HG02642 (cell line): ENCODE measurements around the gene PSMD3.
"Not testable (repeated sequence)": the region's sequence is repeated elsewhere in the genome, so short reads cannot be mapped to it uniquely, and the experiment has no call there.

Experiments used
- ATAC-seq: cut with Tn5 transposase; IDR thresholded peaks from one replicate; pipeline ENCODE4 v1.9.1; 2021; ENCODE audit warnings: mild to moderate bottlenecking; ENCODE audit not compliant: unreplicated experiment, poor library complexity

The PSMD3 gene

DNA sequence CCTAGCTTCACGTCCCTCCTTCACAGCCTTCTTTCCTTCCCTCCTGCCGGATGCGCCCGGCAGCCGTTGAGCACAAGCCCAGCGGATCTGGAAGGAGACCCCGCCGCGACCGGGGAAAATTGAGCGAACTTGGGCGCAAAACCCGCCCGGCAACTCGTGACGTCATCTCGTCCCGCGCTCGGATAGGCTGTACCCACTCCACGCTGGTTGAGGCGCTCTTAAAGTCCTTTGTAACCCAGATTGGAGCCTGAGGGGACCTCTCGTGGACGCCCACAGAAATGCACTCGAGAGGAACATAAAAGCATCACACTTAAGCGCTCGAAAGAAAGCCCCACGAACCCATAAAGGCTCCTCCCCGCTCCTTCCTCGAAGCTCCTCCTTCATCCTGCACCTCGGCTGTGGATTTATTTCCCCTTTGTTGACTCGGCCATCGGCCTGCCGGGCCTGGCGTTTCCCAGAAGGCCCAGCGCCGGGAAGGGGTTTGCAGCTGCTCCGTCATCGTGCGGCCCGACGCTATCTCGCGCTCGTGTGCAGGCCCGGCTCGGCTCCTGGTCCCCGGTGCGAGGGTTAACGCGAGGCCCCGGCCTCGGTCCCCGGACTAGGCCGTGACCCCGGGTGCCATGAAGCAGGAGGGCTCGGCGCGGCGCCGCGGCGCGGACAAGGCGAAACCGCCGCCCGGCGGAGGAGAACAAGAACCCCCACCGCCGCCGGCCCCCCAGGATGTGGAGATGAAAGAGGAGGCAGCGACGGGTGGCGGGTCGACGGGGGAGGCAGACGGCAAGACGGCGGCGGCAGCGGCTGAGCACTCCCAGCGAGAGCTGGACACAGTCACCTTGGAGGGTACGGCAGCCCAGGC, at the start of gene PSMD3:
Gene PSMD3 (plus strand): TSS at position 457 of the 856 bp plus-strand sequence. CDS start 164 bp downstream, at position 621.
- ATAC-seq = peak; percentile 91

DNA sequence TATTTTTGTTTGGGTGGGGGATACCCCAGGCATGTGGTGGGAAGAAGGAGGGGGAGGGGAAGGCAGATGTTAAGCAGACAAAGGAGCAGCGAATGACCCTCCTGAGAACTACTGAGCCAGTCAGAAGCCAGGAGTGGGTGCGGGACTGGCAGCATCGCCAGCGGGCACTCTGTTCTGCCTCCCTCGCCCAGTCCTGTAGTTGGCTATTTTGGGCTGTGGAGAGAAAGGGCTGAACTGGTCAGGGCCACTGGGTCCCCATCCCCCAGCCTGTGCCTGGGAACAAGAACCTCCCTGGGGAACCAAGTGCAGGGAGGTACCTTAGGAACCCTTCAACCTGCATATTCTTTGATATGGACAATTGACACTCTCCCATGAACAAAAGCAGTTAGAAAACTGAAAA, 46.7 kb upstream of the PSMD3 start:
- no peak for ATAC-seq

DNA sequence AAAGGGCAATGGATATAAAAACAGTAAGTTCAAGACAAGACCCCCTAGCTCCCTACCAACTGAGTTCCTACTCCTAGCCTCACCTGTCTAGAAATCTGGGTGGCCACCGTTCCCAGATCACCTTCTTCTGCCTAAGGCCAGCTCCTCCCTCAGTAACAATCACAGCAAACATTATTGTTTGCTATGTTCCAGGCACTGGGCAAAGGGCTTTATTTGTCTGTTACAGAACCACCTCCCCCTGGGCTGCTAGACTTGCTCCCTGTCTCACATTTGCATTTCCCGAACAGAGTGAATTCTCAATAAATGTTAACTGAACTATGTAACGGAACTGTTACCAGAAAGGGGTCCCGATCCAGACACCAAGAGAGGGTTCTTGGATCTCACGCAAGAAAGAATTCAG, 46.3 kb upstream of the PSMD3 start:
- no peak for ATAC-seq

DNA sequence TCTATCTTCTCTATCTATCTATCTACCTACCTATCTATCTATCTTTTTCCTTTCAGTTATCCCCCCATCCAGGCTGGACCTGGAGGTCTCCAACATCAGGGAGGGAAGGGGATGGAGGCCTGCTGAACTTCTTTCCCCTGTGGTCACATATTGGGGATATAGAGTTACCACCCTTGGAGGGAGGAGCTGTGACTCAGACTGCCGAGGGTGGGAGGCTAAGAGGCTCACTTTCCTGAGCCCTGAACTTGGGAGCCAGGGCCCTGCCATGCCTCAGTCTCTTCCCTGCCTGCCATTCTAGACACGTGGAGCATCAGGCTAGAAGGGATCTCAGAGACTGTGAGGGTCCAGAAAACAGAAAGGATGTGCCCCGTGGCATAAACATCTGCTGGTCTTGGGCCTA, 44.7 kb upstream of the PSMD3 start:
- ATAC-seq = no peak

DNA sequence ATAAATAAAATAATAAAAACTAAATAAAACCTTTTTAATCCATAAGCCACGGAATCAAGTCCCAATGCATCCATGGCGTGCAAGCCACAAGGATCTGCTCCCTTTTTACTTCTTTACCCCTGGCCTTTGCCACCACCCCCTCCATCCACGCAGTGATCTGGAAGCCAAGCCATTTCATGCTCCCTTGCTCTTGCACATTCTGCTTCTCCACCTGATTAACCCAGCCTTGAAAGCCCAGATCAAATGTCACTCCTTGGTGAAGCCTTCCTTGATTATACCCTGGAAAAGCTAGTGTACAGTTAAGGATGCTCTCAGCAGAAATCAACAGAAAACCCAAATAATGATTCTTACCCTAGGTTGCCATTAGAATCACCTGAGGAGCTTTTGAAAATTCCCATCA, 43.2 kb upstream of the PSMD3 start:
- ATAC-seq = no peak

DNA sequence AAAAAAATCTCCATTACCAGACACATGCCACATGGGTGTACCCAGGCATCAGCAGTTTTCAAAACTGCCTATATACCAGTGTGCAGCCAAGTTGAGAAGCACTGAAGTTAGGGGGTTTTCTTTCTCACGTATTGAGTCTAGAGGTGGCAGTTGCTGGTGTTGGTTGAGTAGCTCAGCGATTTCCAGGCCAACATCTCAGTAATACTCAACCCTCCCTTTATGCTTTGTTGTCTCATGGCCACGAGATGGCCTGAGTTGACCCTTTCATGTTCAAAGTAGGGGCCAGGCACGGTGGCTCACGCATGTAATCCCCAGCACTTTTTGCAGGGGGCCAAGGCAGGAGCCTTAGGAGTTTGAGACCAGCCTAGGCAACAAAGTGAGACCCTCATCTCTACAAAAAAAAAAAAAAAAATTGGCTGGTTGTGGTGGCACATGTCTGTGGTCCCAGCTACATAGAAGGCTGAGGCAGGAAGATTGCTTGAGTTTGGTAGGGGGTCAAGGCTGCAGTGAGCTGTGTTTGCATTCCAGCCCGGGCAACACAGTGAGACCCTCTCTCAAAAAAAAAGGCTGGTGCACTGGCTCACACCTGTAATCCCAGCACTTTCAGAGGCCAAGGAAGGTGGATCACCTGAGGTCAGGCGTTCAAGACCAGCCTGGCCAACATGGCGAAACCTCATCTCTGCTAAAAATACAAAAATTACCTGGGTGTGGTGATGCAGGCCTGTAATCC, 42.3 kb upstream of the PSMD3 start:
- no peak for ATAC-seq

DNA sequence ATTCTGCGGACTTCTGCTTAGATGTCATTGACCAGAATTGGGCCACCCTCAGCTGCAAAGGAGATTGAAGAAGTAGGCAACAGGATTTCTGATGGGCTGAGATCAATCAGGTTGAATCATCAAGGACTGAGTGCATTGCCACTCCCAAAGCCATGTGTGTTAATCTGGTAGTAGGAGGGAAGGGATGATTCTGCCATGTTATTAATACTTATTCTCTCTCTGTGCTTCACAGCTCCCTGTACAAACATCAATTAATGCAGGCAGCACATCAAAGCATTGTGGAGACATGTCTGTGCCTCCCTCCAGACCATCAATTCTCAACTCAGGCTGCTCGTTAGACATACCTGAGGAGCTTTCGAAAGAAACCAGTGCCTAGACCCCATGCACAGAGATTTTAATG, 41.5 kb upstream of the PSMD3 start:
- ATAC-seq = no peak

DNA sequence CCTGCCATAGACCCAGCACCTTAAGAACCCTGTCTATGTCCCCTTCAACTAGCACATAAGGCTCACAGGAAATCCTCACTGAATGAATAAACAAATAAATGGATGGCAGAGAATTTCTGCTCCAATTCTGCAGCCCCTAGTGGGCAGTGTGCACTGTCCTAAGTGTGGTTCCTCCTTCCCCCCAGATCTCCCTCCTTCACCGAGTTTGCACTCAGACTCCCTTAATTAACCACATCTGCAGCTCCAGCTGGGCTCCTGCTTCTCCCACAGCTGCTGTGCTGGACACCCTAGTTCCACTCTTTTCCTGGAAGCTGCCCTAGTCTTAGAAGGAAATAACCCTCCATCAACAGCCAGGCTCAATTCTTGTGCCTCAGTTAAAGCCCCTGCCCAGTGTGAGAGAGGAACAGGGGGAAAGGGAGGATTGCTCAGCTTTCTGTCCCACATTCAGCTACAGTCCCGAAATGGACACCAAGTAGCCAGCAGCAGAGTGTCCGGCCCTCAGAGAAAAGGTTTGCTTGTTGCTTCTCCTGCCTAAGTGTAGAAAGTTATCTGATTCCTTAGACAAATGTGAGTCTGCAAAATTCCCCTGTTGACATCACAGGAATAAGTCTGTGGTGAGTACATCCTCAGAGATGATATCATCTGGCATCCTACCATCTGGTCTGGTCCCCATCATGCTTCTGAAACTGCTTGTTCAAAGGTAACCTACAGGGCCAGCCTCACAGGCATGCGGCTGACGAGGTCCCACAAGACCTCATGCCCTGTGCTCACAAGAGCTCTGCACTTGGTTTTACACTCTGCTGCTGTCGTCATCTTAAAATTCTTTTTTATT, 40.8 kb upstream of the PSMD3 start:
- ATAC-seq = peak; percentile 53

DNA sequence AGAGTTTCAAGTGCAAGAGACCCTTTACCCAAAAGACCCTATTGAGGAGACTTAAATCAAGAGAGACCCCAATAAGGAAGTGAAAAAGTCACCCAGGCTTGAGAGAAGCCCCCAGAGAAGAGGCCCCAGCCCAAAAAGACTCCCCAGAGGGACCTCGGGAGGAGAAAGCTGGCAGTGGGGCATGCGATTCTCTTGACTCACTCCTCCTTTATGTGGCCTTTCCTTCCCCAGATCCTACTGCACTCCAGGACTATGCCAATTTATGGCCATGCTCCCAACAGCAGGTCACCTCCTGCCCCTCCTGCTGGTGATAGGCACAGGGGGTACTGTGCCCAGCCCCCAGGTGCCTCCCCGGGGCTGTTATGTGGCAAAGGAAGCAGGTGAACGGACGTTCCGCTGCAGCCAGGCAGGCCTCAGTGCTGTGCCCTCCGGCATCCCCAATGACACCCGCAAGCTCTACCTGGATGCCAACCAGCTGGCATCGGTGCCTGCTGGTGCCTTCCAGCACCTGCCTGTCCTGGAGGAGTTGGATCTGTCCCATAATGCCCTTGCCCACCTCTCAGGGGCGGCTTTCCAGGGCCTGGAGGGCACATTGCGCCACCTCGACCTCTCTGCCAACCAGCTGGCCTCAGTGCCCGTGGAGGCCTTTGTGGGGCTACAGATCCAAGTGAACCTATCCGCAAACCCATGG, 36.8 kb upstream of the PSMD3 start:
- no peak for ATAC-seq

DNA sequence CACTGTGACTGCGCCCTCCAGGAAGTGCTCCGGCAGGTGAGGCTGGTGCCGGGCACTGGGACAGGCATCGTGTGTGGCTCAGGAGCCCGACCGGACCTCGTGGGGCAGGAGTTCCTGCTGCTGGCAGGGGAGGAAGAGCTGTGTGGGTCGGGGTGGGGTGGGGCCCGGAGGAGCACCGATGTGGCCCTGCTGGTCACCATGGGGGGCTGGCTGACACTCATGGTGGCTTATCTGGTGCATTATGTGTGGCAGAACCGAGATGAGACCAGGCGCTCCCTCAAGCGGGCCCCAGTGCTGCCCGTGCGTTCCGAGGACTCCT, 36.3 kb upstream of the PSMD3 start:
- ATAC-seq = no peak

DNA sequence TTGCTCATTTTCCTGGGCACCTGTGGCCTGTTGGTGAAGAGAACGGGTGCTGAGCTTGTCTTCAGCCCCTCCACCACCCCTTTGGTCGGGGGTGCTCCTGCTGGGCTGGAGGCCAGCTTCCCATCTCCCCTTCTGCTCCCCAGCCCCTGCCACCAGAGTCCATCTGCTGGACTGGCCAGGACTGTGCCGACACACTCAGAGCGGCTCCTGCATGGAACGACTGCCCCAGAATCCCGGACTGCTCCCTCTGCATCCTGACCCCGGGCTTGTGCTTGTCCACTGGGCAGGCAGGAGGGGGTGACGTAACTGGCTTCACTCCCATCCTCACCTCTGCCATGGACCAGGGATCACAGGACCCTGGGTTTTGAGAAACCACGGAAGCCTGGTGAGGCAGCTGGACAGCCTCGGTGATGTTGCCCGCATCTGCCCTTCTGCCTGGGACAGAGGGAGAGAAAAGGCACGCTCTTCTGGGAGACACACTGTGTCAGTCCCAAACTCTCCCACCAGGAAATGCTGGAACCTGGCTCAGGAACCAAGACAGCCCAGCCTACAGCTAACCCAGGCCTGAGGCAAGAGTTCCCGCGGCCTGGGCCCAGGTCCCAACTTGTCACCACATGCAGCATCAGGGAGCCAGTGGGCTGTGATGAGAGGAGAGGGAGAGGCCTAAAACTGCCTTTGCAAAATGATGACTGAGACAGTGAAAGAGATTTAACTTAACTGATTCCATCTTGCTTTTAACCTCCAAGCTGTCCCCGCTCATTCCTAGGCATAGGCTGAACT, 33.9 kb upstream of the PSMD3 start:
- ATAC-seq = no peak

DNA sequence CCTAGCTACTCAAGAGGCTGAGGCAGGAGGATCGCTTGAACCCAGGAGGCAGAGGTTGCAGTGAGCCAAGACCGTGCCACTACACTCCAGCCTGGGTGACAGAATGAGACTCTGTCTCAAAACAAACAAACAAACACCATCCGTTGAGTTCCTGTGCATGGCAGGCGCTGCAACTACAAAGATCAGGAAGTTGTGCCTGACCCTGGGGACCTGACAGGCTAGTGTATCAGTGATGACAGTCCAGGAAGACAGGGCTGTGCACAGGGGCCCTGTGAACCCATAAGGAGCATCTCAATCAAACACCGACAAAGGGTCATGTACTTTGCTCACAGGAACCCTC, 32.1 kb upstream of the PSMD3 start:
- not testable (repeated sequence) for ATAC-seq

DNA sequence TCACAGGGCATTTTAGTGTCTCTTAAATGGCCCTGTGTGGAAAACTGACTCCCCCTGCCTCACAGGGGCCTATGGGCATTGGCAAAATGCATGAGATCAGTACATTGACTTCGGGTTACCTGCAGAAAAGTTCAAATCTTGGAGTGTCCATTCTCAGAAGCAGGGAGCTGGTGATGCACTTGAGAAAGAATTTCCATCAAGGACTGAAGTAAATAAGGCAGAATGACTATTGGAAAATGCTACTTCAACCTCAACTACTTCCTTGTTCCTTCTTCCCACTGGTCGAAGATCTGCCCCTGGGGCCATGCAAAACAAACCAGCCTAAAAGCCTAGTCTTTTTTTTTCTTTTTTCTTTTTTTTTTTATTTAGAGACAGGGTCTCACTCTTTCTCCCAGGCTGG, 31.6 kb upstream of the PSMD3 start:
- ATAC-seq = no peak

DNA sequence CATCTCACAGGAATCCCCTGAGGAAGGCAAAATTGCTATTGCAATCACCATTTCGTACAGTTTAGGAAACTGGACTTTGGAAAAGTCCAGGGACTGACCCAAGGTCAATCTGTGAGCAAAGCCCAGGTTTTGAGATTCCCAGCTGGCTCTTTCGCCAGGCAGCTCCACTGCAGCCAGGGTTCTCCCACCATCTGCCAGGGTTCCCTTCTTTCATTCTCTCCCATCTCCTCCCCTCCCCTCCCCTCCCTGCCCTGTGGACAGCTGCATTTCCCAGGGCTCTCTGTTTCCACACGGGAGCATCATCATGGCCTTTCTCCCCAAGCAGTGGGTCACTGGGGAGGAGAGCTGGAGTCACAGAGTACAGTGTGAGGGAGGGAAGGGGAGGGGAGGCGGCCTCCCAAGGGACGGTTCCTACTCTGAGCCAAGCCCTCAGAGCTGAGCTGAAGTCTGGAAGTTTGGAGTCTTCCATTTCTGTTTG, 29.7 kb upstream of the PSMD3 start:
- no peak for ATAC-seq

DNA sequence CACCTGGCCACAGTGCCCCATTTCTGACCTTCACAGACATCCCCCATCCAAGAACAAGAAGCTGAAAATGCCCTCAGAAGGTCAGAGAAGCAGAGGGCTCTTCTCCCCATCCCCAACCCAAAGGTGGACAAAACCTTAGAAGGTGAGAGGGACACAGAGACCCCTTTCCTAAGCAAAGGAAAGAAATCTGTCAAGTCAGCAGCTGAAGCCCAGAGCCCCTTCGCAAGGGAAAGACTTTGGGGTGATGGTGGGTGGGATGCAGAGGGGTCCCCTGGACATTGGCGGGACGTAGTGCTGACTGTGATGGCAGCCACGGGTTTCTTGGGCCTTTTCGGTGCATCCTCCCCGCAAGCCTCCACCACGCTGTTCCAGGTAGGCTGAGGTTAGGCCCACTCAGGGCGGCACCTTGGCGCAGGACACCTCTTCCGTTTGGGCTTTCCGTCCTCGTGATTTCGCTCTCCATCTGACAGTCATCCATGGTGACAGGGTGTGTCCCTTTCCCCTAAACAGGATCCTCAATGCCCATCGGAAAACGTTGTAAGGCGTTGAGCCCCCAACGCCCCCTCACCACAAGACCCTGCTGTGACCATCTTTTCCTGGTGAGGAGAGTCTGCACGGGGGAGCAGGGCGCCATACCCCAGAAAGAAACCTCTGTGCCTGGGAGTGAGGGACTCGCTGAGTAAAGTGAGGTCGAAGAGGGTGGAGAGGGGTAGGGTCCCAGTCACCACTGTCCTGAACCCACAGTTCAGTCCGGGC, 28.5 kb upstream of the PSMD3 start:
- peak; percentile 1 for ATAC-seq

DNA sequence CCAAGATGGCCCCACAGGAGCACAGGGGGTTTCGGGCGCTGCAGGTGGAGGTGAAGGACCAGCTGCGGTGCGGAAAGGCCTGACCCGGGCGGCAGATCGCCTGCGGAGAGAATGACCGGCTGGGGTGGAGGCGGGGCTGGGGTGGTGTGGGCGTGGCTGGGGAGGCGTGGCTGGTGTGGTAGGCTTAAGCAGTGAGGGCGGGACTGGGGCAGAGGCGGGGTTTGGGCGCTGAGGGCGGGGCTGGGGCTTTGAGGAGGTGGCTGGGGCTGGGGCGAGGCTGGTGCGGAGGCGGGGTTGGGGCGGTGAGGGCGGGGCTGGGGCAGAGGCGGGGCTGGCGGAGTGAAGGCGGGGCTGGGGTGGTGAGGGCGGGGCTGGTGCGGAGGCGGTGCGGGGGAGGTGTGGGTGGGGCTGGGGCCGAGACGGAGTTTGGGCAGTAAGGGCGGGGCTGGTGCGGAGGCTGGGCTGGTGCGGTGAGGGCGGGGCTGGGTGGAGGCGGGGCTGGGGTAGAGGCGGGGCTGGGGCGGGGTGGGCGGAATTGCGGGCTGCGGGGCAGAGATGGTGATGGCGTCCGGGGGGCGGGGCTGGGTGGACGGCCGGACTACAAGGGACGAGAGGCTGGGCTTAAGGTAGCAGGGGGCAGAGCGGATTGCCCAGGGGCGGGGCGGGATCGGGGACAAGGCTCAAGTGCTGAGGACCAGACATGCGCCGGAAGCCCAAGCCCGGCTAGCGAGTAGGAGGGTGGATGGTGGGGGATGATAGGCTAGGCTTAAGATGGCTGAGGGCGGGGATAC, 27.7 kb upstream of the PSMD3 start:
- peak; percentile 78 for ATAC-seq

DNA sequence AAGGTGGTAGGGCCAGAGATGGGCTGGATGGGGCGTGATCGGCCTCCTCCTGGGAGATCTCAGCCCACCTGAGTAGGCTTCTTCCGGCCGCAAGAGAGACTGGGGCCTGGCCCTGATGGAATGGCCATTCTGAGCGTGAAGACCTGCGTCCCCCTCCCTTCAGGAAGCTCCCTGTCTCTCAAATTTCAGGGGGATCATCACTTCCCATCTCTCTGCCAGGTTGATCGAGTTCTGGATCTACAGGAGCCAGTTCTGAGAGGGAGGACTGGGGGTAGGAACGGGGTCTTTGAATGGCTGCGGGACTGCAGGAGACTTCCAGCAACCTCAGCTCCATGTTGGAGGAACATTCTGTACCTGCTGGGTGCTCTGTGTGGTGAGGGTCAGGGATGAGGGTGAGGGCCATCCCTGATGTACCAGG, 27.1 kb upstream of the PSMD3 start:
- ATAC-seq = no peak

DNA sequence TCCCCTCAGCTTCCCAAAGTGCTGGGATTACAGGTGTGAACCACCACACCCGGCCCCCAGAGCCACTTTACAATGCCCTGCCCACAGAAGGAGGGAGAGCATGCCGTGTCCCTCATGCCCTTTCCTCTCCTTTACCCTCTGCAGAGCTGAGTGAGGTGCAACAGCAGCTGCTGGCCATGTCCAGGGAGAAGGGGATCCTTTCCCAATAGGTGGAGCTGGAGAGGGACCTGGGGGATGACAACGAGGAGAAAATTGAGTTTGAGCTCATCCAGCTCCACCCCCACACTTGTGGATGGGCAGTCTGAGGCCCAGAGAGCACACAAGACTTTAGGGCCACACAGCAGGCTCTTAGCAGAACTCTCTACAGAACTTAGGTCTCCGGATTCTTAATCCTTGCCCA, 25.7 kb upstream of the PSMD3 start:
- ATAC-seq = no peak
